ENCODE data around the gene SYT17.

GRCh38 chr16:19266774-19267173 is 98.7 kb downstream of the SYT17 start:
- TF ChIP-seq CTCF (IDR thresholded peaks at IDR 0.05) (no peak), POLR2AphosphoS5 (IDR thresholded peaks at IDR 0.05) (no peak), EP300 (IDR thresholded peaks at IDR 0.05) (no peak), POLR2A (IDR thresholded peaks at IDR 0.05) (no peak)
